Stimulated activated CD4-positive, alpha-beta T cell treated with anti-CD3 and anti-CD28 coated beads, Interleukin-15, amount 100 ng/mL, for 1 hour (primary cell): ENCODE measurements around the gene OR2M4.
"Not testable (repeated sequence)": the region's sequence is repeated elsewhere in the genome, so short reads cannot be mapped to it uniquely, and the experiment has no call there.

Source experiments
- DNase-seq, 2 donors: peaks; one replicate each; pipeline ENCODE4 v3.0.0-alpha.2; 2020; ENCODE audit warnings: low read depth in 1 of 2, low spot score in 1 of 2

OR2M4 gene

GRCh38 chr1:248231117-248231516, at the start of gene OR2M4:
Gene OR2M4, plus strand, starts transcription at chr1:248231417. Its CDS starts 7,512 bp downstream, at chr1:248238929.
- DNase-seq: no peak

GRCh38 chr1:248183996-248184395, 47.2 kb upstream of the OR2M4 start:
- no peak for DNase-seq

DNA sequence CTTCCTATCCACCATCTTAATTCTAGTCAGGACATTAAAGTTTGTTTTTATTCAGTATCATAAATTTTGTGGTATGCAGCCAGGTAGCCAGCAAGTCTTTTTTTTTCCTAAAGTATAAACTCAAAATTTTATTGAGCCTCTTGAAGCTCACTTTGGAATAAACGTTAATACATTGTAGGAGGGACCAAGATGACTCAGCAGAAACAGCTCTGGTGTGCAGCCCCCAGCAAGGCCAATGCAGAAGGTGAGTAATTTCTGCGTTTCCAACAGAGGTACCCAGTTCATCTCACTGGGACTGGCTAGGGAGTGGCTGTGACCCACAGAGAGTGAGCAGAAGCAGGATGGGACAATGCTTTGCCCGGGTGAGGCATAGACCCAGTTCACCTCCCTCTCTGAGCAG, 43.9 kb upstream of the OR2M4 start:
- DNase-seq: no peak

GRCh38 chr1:248189026-248189425, 42.2 kb upstream of the OR2M4 start:
- no peak for DNase-seq

- no peak for DNase-seq
Measured at GRCh38 chr1:248194117-248194516, 37.1 kb upstream of the OR2M4 start.

- no peak for DNase-seq
Measured at GRCh38 chr1:248196965-248197364, 34.3 kb upstream of the OR2M4 start, which contains the start of gene OR2M3. Gene OR2M3, plus strand, starts transcription at chr1:248197265. Its CDS starts 5,803 bp downstream, at chr1:248203068.

DNA sequence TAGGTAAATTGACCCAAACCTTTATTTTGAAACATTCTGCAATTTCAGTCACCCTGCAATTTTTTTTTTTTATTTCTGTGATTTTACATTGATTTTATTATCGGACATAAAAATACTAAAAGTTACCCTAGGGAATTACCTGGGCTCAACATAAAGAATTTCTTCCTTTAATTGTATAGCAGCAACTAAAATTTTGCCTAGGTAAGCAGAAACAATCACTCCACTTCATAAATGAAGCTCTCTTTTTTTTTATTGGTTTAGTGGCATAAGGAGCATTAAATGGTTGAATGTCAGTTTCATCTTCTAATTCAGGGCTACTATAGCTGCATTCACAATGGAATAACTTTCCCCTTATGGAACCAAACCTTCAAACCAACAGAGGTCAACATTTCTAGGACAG, 15.3 kb upstream of the OR2M4 start:
- DNase-seq: no peak

DNA sequence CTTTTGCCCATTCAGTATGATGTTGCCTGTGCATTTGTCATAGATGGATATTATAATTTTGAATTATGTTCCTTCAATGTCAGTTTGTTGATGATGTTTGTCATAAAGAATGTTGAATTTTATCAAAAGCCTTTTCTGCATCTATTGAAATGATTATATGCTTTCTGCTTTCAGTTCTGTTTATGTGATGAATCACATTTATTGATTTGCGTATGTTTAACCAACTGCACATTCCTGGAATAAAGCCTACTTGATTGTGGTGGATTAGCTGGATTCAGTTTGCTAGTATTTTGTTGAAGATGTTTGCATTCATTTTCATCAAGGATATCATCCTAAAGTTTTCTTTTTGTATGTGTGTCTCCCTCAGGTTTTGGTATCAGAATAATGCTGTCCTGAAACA, 5.7 kb upstream of the OR2M4 start:
- DNase-seq: no peak

DNA sequence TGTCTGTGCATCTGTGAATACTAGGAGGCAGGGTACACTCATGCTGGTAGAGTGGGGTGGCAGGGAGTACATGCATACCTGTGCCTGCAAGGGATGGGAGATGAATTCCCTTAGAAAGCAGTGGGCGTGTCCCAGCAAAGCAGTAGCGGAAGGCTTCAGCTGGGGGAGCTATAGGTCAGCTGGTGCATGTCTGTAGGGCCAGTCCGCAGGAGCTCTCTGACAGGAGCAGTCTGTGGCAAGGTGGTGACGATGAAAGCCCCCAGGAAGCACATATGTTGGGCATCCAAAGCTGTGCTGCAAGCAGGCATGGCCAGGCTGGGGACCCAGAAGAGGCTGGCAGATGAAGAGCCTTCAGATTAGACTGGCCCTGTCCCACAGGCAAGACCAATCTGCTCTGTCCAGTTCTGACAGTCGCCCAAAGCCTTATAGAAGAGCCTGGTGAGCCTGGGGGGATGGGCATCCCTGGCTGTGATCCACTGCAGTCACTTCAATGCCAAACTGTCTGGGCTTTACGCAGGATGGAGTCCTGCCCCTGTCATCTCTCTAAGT, 1.8 kb upstream of the OR2M4 start:
- no peak for DNase-seq

DNA sequence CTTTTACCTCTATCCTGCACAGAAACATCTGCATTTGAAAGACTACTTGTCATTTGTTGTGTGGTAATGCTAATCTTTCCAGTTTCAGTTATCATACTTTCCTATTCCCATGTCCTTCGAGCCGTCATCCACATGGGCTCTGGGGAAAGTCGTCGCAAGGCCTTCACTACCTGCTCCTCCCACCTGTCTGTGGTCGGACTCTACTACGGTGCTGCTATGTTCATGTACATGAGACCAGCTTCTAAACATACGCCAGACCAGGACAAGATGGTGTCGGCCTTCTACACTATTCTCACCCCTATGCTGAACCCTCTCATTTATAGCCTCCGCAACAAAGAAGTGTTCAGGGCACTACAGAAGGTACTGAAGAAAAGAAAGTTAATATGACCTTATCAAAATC, 8.3 kb downstream of the OR2M4 start:
- no peak for DNase-seq

DNA sequence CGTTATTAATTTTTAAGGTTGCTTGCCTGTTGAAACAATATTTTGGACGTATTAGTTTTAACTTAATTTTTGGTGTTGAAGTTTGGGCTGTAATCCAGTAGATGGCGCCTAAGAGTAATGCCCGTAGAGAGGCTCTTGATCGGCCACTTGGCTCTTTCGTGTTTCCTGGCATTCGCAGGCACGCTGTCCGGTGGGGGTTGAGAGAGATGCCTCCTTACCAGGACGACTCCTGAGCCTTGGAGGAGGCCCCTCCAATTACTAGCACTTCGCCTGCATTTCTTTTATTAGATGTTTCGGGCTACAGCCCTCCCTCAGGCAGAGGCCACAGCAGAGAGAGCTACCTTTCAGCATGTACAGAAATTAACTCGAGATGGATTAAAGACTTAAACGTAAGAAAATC, 12.0 kb downstream of the OR2M4 start:
- no peak for DNase-seq

DNA sequence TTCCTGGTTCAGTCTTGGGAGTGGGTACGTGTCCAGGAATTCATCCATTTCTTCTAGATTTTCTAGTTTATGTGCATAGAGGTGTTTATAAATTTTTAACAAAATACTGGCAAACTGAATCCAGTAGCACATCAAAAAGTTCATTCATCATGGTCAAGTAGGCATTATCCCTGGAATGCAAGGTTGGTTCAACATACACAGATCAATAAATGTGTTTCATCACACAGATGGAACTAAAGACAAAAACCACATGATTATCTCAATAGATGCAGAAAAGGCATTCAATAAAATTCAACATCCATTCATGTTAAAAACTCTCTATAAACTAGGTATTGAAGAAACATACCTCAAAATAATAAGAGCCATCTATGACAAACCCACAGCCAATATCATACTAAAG, 28.1 kb downstream of the OR2M4 start:
- DNase-seq: not testable (repeated sequence)

DNA sequence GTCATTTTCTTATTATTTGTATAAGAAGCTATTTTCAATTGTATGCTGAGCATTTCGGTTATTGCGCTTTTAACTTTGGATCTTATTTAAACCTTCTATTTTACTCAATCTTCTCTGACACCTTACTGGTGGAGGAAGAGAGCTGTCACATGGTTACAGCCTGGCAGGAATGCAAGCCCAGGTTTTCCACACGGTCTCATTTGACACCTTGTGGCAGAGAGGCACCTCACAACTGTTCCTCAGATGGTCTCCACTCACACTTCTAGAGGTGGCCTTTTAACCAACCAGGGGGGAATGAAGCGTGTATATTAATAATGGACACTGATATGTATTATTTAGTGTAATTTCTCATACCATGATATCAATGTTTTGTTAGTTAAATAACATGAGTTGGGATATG, 37.0 kb downstream of the OR2M4 start:
- no peak for DNase-seq

GRCh38 chr1:248273225-248273624, 42.0 kb downstream of the OR2M4 start:
- not testable (repeated sequence) for DNase-seq

- no peak for DNase-seq
Measured at GRCh38 chr1:248277876-248278275, 46.7 kb downstream of the OR2M4 start, which contains the start of gene OR2T33. Gene OR2T33, minus strand, starts transcription at chr1:248277976. Its CDS starts 4,162 bp downstream, at chr1:248273814.

DNA sequence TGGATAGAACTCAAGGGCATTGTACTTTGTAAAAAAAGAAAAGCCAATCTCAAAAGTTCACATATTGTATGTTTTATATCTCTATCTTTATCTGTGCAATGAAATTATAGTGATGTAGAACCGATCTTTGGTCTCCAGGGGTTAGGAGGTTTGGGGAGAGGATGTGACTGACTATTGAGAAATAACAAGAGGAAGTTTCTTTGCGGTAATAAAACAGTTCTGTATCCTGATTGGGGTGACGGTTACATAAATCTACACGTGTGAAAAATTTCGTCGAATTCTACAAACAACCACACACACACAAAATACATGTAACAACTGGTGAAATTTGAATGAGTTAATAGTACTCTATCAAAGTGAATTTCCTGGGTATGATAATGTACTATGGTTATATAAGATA, 57.2 kb downstream of the OR2M4 start:
- no peak for DNase-seq
